Heart right ventricle (tissue), 16 donors: ENCODE data around the gene ACVR1B. TPM values are rescaled to one million over a fixed set of nuclear protein-coding genes. Genes with fewer than 3 reads are reported as not detected.
"Not testable (repeated sequence)": the region's sequence is repeated elsewhere in the genome, so short reads cannot be mapped to it uniquely, and the experiment has no call there.

Experiments
- ATAC-seq, 8 donors: fragments of 200-7000 bp; cut with Tn5 transposase; one replicate each; pipeline ENCODE4 v1.9.1; 2020; ENCODE audit warnings: mild to moderate bottlenecking in 8 of 8, moderate library complexity in 8 of 8, moderate number of reproducible peaks in 1 of 8
- DNase-seq, 2 donors: peaks; one replicate each; pipeline ENCODE4 v3.0.0-alpha.2; 2020
- H3K27ac ChIP-seq, 10 donors: fragments of 200-600 bp; sonication (generic) in 2 of 10; one replicate each; pipeline versions ENCODE4 v1.5.0 to v1.8.0; 2020 to 2022; ENCODE audit warnings: mild to moderate bottlenecking in 3 of 10
- H3K27me3 ChIP-seq, 7 donors: fragments of 200-600 bp; one replicate each; pipeline ENCODE4 v1.8.0; 2021 to 2022; ENCODE audit warnings: mild to moderate bottlenecking in 2 of 7
- H3K36me3 ChIP-seq, 9 donors: fragments of 200-600 bp; sonication (generic) in 1 of 9; one replicate each; pipeline versions ENCODE4 v1.5.0 to v1.8.0; 2020 to 2022; ENCODE audit warnings: mild to moderate bottlenecking in 2 of 9
- H3K4me1 ChIP-seq, 9 donors: fragments of 200-600 bp; sonication (generic) in 1 of 9; one replicate each; pipeline versions ENCODE4 v1.5.0 to v1.8.0; 2020 to 2022; ENCODE audit warnings: mild to moderate bottlenecking in 4 of 9
- H3K4me3 ChIP-seq, 10 donors: fragments of 200-600 bp; sonication (generic) in 2 of 10; one replicate each; pipeline versions ENCODE4 v1.5.0 to v1.8.0; 2020 to 2022; ENCODE audit warnings: mild to moderate bottlenecking in 7 of 10, moderate library complexity in 2 of 10
- H3K9me3 ChIP-seq, 11 donors: fragments of 200-600 bp in 10 of 11; sonication (generic) in 2 of 11; one replicate each; pipeline versions ENCODE4 v1.5.0 to v1.8.0; 2013 to 2022; ENCODE audit warnings: mild to moderate bottlenecking in 2 of 11, control low read depth in 1 of 11, moderate library complexity in 1 of 11
- whole genome bisulfite sequencing, 2 donors: extraction: QIAGEN DNeasy Blood & Tissue Kit; methylation state at CpG; one replicate each; pipeline ENCODE4 v1.1.7; 2013; ENCODE audit warnings: inconsistent platforms in 1 of 2; 5-methylcytosine and 5-hydroxymethylcytosine counted together
- intact Hi-C, 10 donors: fragments of 100-400 bp; cut with DNase I; formaldehyde crosslinking; loops; one replicate each; pipeline versions ENCODE4 v1.11.1 to v1.14.2; 2022
- polyA plus RNA-seq, 2 donors: library from polyadenylated mRNA; stranded (reverse); fragments of 200-250 nt; gene quantifications; one replicate each; pipeline ENCODE4 v1.2.3, GENCODE V29; 2013
- total RNA-seq, 10 donors: library from RNA; stranded (reverse); fragmentation: NEBNext Ultra II Directional in 3 of 10; extraction: Animal tissue kit (Norgen Biotek cat#: 25700) in 3 of 10; gene quantifications; one replicate each; pipeline versions ENCODE4 v1.2.1 to v1.2.4, GENCODE V29; 2021 to 2023
- TF ChIP-seq, protein P1 (sequence below), 9 donors: fragments of 200-600 bp; sonication (generic) in 2 of 9; IDR thresholded peaks; one replicate each; pipeline versions ENCODE4 v1.5.0 to v1.8.0; 2021 to 2022; ENCODE audit warnings: antibody characterized with exemption in 9 of 9, mild to moderate bottlenecking in 5 of 9, moderate library complexity in 1 of 9
- donor health status: Arrhythmogenic right ventricular cardiomyopathy.
- donor health status: ischemic (EF 13 %, LVEDD 7.1; RV severe dilation, severe dysfunction).
- donor health status: healthy with polysubstance abuse.
- donor health status: DM: no; HTN: yes; CAD: no.
- donor health status: DM: no; HTN: no; CAD: no.
- donor health status: ischemic (EF 25% LVEDD 6.9; RV normal size, moderate dysfunction).
- donor health status: ischemic (EF 25% LVEDD 5.7; RV mildly dilated, moderate dysfunction).
- donor health status: healthy.
- donor health status: DM: yes; HTN: yes; CAD: no.
- donor health status: Ischemic cardiomyopathy.
- donor health status: ischemic (EF 35%, LVEDD 5.7; RV mildly dilated, moderate dysfunction).
- donor health status: nonischemic (EF 11% LVEDD 7.7; RV severe dilation, severe dysfunction).
- donor health status: DM: yes; HTN: yes; CAD: no.
- donor health status: PGD.
- donor health status: ischemic (EF 29% LVEDD 5.4; RV normal size, mild dysfunction).
- donor health status: nonischemic (EF 23%, LVEDD 6.1; RV moderate dilation, normal function).

The ACVR1B gene
- total and polyA plus RNA-seq, 12 donors = 5.8 to 15.5 (median 9.7) TPM

DNA sequence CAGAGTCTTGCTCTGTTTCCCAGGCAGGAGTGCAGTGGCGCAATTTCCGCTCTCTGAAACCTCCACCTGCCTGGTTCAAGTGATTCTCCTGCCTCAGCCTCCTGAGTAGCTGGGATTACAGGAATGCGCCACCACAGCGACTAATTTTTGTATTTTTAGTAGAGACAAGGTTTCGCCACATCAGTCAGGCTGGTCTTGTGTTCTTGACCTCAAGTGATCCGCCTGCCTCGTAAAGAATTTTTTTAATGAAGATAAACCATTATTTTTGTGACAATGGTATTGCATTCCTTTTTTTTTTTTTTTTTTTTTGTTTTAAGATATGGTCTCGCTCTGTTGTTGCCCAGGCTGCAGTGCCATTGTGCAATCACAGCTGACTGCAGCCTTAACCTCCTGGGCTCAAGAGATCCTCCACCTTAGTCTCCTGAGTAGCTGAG is 25.8 kb downstream of the ACVR1B start:
- no peaks in the 10 kb centered on the region for H3K27me3 ChIP-seq
- DNase-seq (no peak), ATAC-seq (no peak)
- H3K36me3 ChIP-seq = peaks cover 0 to 67% (median 27%) of the 10 kb centered on the region in 9 donors
- peaks cover 0 to 69% (median 29%) of the 10 kb centered on the region in 9 donors for H3K4me1 ChIP-seq
- peak overlapping the region in 1 of 10 donors; percentile 76 for H3K27ac ChIP-seq
- WGBS, 2 donors = 95 to 96% methylated on average over 8 of the region's 8 CpGs
- TF ChIP-seq, protein P1, sequence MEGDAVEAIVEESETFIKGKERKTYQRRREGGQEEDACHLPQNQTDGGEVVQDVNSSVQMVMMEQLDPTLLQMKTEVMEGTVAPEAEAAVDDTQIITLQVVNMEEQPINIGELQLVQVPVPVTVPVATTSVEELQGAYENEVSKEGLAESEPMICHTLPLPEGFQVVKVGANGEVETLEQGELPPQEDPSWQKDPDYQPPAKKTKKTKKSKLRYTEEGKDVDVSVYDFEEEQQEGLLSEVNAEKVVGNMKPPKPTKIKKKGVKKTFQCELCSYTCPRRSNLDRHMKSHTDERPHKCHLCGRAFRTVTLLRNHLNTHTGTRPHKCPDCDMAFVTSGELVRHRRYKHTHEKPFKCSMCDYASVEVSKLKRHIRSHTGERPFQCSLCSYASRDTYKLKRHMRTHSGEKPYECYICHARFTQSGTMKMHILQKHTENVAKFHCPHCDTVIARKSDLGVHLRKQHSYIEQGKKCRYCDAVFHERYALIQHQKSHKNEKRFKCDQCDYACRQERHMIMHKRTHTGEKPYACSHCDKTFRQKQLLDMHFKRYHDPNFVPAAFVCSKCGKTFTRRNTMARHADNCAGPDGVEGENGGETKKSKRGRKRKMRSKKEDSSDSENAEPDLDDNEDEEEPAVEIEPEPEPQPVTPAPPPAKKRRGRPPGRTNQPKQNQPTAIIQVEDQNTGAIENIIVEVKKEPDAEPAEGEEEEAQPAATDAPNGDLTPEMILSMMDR (IDR thresholded peaks at IDR 0.05) = no peak
- H3K9me3 ChIP-seq = no peaks in the 10 kb centered on the region
- H3K4me3 ChIP-seq = no peak overlapping the region
- intact Hi-C loops = loop anchor here in 3 of 10 donors (5.0 to 10.0 kb wide), 3 partner anchors 53 to 153 kb away; partner anchors contain the start of gene ACVRL1 (in 1 of the 3)

DNA sequence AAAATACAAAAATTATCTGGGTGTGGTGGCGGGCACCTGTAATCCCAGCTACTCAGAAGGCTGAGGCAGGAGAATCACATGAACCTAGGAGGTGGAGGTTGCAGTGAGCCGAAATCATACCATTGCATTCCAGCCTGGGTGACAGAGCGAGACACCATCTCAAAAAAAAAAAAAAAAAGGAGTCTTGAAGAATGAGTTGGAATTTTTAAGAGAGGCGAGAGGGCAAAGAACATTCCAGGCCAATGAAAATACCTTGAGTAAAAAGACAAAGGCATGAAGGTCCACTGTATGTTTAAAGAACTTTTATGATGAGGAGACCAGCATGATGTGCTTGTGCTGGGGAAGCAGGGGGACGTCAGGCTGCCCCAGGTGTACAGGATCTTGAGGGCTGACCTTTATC is 27.8 kb downstream of the ACVR1B start:
- intact Hi-C loops = loop anchor here in 3 of 10 donors (5.0 to 10.0 kb wide), 3 partner anchors 55 to 155 kb away; partner anchors contain the start of gene ACVRL1 (in 1 of the 3)
- H3K9me3 ChIP-seq, ATAC-seq, H3K27me3 ChIP-seq, DNase-seq, H3K4me3 ChIP-seq, H3K27ac ChIP-seq: not testable (repeated sequence)
- H3K4me1 ChIP-seq = peaks cover 0 to 49% (median 9%) of the 10 kb centered on the region in 9 donors
- 97% methylated on average over 5 of the region's 5 CpGs for WGBS, 2 donors
- peaks cover 0 to 87% (median 44%) of the 10 kb centered on the region in 9 donors for H3K36me3 ChIP-seq

DNA sequence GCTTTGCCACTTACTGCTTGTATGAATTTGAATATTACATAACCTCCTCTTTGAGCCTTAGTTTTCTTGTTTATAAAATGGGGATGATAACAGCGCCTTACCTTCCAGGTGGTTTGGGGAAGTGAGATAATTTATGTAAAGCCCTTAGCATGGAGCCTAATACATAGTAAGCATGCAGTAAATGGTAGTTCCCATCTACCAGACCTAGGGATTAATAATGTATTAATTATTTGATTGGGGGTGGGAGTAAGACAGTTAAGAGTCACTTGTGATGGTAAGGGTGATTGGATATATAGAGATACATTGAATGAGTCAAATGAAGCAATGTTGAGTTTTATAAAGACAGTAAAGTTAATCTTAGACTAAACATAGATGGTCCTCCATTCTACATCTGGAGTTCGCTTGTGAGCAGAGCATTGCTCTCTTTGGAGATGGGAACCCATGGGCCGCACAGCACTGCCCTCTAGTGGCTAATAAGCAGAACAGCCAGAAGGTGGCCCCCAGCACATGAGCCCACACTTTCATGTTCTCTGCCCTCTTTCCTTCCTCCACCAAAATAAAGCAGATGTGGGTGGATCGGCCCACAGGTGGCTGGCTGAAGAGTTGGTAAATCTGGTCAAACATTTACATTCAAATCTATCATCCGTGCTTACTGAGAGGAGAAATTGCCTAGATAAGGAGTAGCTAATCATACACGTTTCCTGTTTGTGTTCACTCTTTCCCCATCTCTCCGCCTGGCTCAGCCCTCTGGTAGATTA is 28.7 kb downstream of the ACVR1B start:
- no peak overlapping the region for H3K4me3 ChIP-seq
- DNase-seq (peak; percentile 40 to 60), ATAC-seq (peak; percentile 86 to 95 (median 92))
- no peaks in the 10 kb centered on the region for H3K27me3 ChIP-seq
- peaks cover 0 to 40% (median 0%) of the 10 kb centered on the region in 9 donors for H3K4me1 ChIP-seq
- H3K36me3 ChIP-seq = peaks cover 0 to 95% (median 50%) of the 10 kb centered on the region in 9 donors
- WGBS, 2 donors = 45 to 46% methylated on average over 7 of the region's 7 CpGs
- TF ChIP-seq, protein P1 (IDR thresholded peaks at IDR 0.05) = peak; percentile 95 to 99 (median 97)
- H3K9me3 ChIP-seq = no peaks in the 10 kb centered on the region
- no peak overlapping the region for H3K27ac ChIP-seq
- intact Hi-C loops = loop anchor here (1.0 to 10.0 kb wide), 11 partner anchors 43 to 555 kb away; partner anchors contain the start of gene SLC4A8 (in 1 of the 10)

DNA sequence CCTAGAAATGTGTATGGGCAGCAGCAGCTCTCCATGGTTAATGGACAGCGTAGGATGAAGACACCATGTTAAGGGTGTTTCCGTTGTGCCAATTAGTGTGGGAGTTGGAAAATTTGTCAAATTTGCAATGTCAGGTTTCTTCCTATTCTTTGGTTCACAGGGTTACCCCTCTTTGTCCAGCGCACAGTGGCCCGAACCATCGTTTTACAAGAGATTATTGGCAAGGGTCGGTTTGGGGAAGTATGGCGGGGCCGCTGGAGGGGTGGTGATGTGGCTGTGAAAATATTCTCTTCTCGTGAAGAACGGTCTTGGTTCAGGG is 29.3 kb downstream of the ACVR1B start:
- 90 to 94% methylated on average over 10 of the region's 10 CpGs for WGBS, 2 donors
- ATAC-seq (no peak), DNase-seq (no peak)
- peaks cover 0 to 95% (median 50%) of the 10 kb centered on the region in 9 donors for H3K36me3 ChIP-seq
- no peak overlapping the region for H3K4me3 ChIP-seq
- no peaks in the 10 kb centered on the region for H3K9me3 ChIP-seq
- no peaks in the 10 kb centered on the region for H3K27me3 ChIP-seq
- H3K27ac ChIP-seq = no peak overlapping the region
- intact Hi-C loops = loop anchor here (1.0 to 10.0 kb wide), 11 partner anchors 43 to 556 kb away; partner anchors contain the start of gene SLC4A8 (in 1 of the 10)
- H3K4me1 ChIP-seq = peaks cover 0 to 34% (median 0%) of the 10 kb centered on the region in 9 donors
- TF ChIP-seq, protein P1 (IDR thresholded peaks at IDR 0.05) = no peak
